ENCODE measurements around the gene SSR2.

GRCh38 chr1:156019946-156020292 is 832 bp downstream of the SSR2 start:
- no peak for TF ChIP-seq EZH2 (IDR thresholded peaks at IDR 0.05; ENCODE audit: borderline replicate concordance, low read length)
- TF ChIP-seq, protein P1, sequence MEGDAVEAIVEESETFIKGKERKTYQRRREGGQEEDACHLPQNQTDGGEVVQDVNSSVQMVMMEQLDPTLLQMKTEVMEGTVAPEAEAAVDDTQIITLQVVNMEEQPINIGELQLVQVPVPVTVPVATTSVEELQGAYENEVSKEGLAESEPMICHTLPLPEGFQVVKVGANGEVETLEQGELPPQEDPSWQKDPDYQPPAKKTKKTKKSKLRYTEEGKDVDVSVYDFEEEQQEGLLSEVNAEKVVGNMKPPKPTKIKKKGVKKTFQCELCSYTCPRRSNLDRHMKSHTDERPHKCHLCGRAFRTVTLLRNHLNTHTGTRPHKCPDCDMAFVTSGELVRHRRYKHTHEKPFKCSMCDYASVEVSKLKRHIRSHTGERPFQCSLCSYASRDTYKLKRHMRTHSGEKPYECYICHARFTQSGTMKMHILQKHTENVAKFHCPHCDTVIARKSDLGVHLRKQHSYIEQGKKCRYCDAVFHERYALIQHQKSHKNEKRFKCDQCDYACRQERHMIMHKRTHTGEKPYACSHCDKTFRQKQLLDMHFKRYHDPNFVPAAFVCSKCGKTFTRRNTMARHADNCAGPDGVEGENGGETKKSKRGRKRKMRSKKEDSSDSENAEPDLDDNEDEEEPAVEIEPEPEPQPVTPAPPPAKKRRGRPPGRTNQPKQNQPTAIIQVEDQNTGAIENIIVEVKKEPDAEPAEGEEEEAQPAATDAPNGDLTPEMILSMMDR (conservative IDR thresholded peaks at IDR 0.05 in 1 of 2, IDR thresholded peaks at IDR 0.05 in 1 of 2; ENCODE audit: extremely low read depth in 1 of 2, insufficient read depth in 1 of 2, low read depth in 1 of 2, low read length in 2 of 2), result no peak
